Loucy (cell line): ENCODE results near the gene TXNRD2.
A peak's percentile ranks its signal among the peaks of the same experiment; 100 is the strongest.

Experiments
- H2AFZ ChIP-seq: fragments of 200-600 bp; sonication (generic); 2 replicates; pipeline ENCODE4 v1.6.0; 2016; ENCODE audit warnings: antibody characterized with exemption, mild to moderate bottlenecking, low read length, moderate library complexity
- H3F3A ChIP-seq: fragments of 200-600 bp; 2 replicates; pipeline ENCODE4 v1.6.0; 2016; ENCODE audit warnings: antibody characterized with exemption, low read depth, mild to moderate bottlenecking
- H3K27me3 ChIP-seq: fragments of 200-600 bp; sonication (generic); 2 replicates; pipeline ENCODE4 v1.6.1; 2014; ENCODE audit warnings: low read length, mild to moderate bottlenecking; ENCODE audit not compliant: insufficient read depth, poor library complexity, severe bottlenecking
- H3K36me3 ChIP-seq: fragments of 200-600 bp; sonication (generic); 2 replicates; pipeline ENCODE4 v1.6.1; 2016; ENCODE audit warnings: low read length; ENCODE audit not compliant: insufficient read depth
- H3K4me1 ChIP-seq: fragments of 200-600 bp; sonication (generic); 2 replicates; pipeline ENCODE4 v1.5.1; 2014; ENCODE audit warnings: low read length, mild to moderate bottlenecking; ENCODE audit not compliant: insufficient read depth, poor library complexity, severe bottlenecking
- H3K4me2 ChIP-seq: fragments of 200-600 bp; sonication (generic); 2 replicates; pipeline ENCODE4 v1.6.0; 2014; ENCODE audit warnings: antibody characterized with exemption, low read length, low read depth, mild to moderate bottlenecking; ENCODE audit not compliant: poor library complexity, severe bottlenecking
- H3K4me3 ChIP-seq: fragments of 200-600 bp; sonication (generic); 2 replicates; pipeline ENCODE4 v1.5.1; 2014; ENCODE audit warnings: low read length, mild to moderate bottlenecking, mixed read lengths; ENCODE audit not compliant: poor library complexity, severe bottlenecking
- H3K79me2 ChIP-seq: fragments of 200-600 bp; sonication (generic); 2 replicates; pipeline ENCODE4 v1.6.1; 2014; ENCODE audit warnings: low read length; ENCODE audit not compliant: insufficient read depth
- H3K9ac ChIP-seq: fragments of 200-600 bp; sonication (generic); 2 replicates; pipeline ENCODE4 v1.6.0; 2014; ENCODE audit warnings: mild to moderate bottlenecking, low read depth, low read length, moderate library complexity; ENCODE audit not compliant: poor library complexity, severe bottlenecking
- H3K9me2 ChIP-seq: fragments of 200-600 bp; sonication (generic); replicated peaks from 2 replicates; pipeline ENCODE4 v1.6.1; 2016; ENCODE audit warnings: low read depth, low read length, mixed read lengths
- H3K9me3 ChIP-seq: fragments of 200-600 bp; sonication (generic); 2 replicates; pipeline ENCODE4 v1.6.1; 2014; ENCODE audit warnings: mild to moderate bottlenecking, antibody characterized with exemption, low read length, low read depth; ENCODE audit not compliant: insufficient read depth
- H4K20me1 ChIP-seq: fragments of 200-600 bp; sonication (generic); 2 replicates; pipeline ENCODE4 v1.6.0; 2014; ENCODE audit warnings: antibody characterized with exemption, low read length, mild to moderate bottlenecking; ENCODE audit not compliant: insufficient read depth, poor library complexity, severe bottlenecking
- EZH2phosphoT487 ChIP-seq: fragments of 200-600 bp; IDR thresholded peaks from 2 replicates; pipeline ENCODE4 v1.6.1; 2018; ENCODE audit warnings: antibody characterized with exemption, mild to moderate bottlenecking, moderate library complexity, borderline replicate concordance
- TF ChIP-seq, protein P1 (sequence below): fragments of 200-600 bp; sonication (generic); conservative IDR thresholded peaks from 2 replicates; pipeline ENCODE4 v1.5.1; 2014; ENCODE audit warnings: mild to moderate bottlenecking, antibody characterized with exemption, low read length

Gene TXNRD2

DNA sequence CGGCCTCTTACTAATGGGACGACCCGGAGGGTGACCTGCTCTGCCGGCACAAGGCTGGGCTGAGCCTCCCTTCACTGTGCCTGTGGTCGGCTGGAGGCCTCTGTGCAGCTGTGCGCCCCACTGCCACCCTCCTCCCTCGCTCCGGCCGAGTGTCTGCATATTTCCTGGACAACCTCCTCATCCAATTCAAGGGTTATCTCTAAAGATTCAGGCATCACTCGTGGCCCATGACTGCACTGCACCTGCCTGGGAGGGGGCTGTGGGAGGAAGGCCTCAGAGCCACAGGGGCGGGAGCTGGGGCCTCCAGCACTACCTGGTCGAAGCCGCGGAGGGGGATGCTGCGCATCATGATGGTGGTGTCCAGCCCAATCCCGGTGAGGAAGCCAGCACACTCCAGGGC is 43.9 kb downstream of the TXNRD2 start:
- H3K4me2 ChIP-seq: no peak overlapping the region
- H3K79me2 ChIP-seq: peaks cover 7% of the 10 kb centered on the region; the same call in 1 of the 2 replicates
- no peaks in the 10 kb centered on the region for H3K27me3 ChIP-seq
- H3K9me2 ChIP-seq: no peaks in the 10 kb centered on the region
- no peak for TF ChIP-seq EZH2phosphoT487
- TF ChIP-seq, protein P1, sequence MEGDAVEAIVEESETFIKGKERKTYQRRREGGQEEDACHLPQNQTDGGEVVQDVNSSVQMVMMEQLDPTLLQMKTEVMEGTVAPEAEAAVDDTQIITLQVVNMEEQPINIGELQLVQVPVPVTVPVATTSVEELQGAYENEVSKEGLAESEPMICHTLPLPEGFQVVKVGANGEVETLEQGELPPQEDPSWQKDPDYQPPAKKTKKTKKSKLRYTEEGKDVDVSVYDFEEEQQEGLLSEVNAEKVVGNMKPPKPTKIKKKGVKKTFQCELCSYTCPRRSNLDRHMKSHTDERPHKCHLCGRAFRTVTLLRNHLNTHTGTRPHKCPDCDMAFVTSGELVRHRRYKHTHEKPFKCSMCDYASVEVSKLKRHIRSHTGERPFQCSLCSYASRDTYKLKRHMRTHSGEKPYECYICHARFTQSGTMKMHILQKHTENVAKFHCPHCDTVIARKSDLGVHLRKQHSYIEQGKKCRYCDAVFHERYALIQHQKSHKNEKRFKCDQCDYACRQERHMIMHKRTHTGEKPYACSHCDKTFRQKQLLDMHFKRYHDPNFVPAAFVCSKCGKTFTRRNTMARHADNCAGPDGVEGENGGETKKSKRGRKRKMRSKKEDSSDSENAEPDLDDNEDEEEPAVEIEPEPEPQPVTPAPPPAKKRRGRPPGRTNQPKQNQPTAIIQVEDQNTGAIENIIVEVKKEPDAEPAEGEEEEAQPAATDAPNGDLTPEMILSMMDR: no peak
- H3K9me3 ChIP-seq: no peaks in the 10 kb centered on the region
- no peaks in the 10 kb centered on the region for H4K20me1 ChIP-seq
- H3K9ac ChIP-seq: no peak overlapping the region
- no peak overlapping the region for H3K4me3 ChIP-seq
- no peak overlapping the region for H2AFZ ChIP-seq
- H3K4me1 ChIP-seq: peaks cover 43% of the 10 kb centered on the region
- no peaks in the 10 kb centered on the region for H3K36me3 ChIP-seq
- peaks cover 7% of the 10 kb centered on the region for H3F3A ChIP-seq

DNA sequence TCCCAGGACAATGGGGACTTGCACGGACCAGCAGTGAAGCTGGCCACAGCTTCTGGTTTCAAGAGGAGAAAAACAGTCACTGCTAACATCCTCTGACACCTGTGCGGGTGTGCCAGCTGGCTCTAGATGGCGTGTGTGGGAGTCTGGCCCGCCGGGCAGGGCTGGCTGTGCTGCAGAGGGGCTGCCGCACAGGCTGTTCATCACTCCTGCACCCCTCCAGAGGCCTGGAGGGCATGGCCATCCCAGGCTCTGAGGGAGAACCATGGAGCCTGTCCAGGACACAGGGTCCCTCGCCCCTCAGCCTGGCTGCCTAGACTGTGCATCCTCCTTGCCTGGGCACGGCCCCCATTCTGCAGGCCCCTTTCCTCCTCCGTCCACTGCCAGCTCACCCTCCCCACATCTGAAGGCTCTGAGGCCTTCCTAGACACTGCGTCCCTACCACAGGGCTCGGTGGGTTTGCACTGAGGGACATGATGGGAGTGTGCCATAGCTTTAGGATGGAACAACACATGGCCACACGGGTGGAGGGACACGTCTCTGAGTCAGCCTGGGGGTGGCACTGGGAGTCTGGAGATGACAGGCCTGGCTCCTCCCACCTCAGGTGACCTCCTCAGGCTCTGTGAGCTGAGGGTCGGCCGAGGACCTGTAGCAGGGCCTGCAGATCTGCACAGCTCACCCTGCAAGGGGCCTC is 44.8 kb downstream of the TXNRD2 start:
- Histone ChIP-seq H3K4me2 (no peak overlapping the region), H3K9ac (peak overlapping the region; percentile 60)
- TF ChIP-seq, protein P1: peak; percentile 51
- no peak for TF ChIP-seq EZH2phosphoT487

DNA sequence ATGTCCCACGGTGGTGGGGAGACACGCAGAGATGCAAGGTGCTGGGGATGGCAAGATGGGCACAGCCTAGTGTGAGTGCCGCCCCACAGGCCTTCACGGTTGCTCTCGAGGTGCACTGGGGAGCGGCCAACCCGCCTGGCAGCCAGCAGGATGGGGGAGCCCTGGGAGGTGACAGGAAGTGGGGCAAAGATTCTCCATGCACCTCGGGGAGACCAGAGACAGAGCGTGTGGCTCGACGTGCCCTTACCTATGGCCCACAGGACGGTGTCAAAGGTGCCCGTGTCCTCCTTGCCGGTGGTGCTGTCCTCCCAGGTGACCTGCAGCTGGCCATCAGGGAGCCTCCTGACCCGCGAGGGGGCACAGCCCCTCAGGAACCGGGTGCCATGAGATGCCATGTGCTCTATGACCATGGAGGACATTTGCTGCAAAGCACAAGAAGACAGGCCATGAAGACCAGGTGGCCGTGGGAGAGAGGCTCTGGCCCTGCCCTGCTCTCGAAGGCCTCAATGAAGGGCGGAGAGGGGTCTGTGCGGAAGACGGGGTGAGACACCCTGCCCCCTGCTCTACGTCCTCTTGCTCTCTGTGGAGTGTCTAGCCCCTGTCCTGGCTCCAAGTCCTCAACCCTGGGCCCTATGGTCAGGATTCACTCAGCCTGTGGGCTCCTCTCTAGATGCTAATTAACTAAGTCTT is 46.3 kb downstream of the TXNRD2 start:
- Histone ChIP-seq H3K36me3 (no peaks in the 10 kb centered on the region), H2AFZ (no peak overlapping the region), H3K9me3 (no peaks in the 10 kb centered on the region), H3K4me1 (peaks cover 62% of the 10 kb centered on the region), H3F3A (peaks cover 21% of the 10 kb centered on the region), H3K27me3 (no peaks in the 10 kb centered on the region), H3K9ac (peak overlapping the region; percentile 60), H3K4me3 (no peak overlapping the region), H4K20me1 (no peaks in the 10 kb centered on the region), H3K79me2 (peaks cover 7% of the 10 kb centered on the region; the same call in 1 of the 2 replicates), H3K9me2 (no peaks in the 10 kb centered on the region), H3K4me2 (no peak overlapping the region)
- TF ChIP-seq EZH2phosphoT487: no peak

More for the DNA sequence above, 44.8 kb downstream of the TXNRD2 start:
- Histone ChIP-seq H3F3A (peaks cover 15% of the 10 kb centered on the region), H3K36me3 (no peaks in the 10 kb centered on the region), H3K9me3 (no peaks in the 10 kb centered on the region), H2AFZ (no peak overlapping the region), H3K4me3 (no peak overlapping the region), H3K27me3 (no peaks in the 10 kb centered on the region), H3K79me2 (peaks cover 7% of the 10 kb centered on the region; the same call in 1 of the 2 replicates), H4K20me1 (no peaks in the 10 kb centered on the region), H3K4me1 (peaks cover 50% of the 10 kb centered on the region), H3K9me2 (no peaks in the 10 kb centered on the region)
